H1 (cell line): ENCODE measurements around the gene LIG1. TPM values are rescaled to one million over a fixed set of nuclear protein-coding genes. Genes with fewer than 3 reads are reported as not detected.

Experiments used
- CHD7 ChIP-seq: fragments of 300-600 bp; sonication (generic); IDR thresholded peaks from 2 replicates; pipeline ENCODE4 v1.7.1; 2012; ENCODE audit warnings: low read length, moderate library complexity, mild to moderate bottlenecking, inconsistent platforms; ENCODE audit not compliant: insufficient replicate concordance
- E2F6 ChIP-seq: IDR thresholded peaks from 2 replicates; pipeline ENCODE4 v1.6.1; 2012; ENCODE audit warnings: inconsistent platforms
- FOSL1 ChIP-seq: IDR thresholded peaks from 2 replicates; pipeline ENCODE4 v1.6.1; 2011; ENCODE audit warnings: mild to moderate bottlenecking, low read depth, low read length, moderate library complexity; ENCODE audit not compliant: insufficient read depth
- GABPA ChIP-seq: IDR thresholded peaks from 2 replicates; pipeline ENCODE4 v1.6.1; 2011; ENCODE audit warnings: mild to moderate bottlenecking, low read length, moderate library complexity, borderline replicate concordance; ENCODE audit not compliant: insufficient read depth
- GTF2F1 ChIP-seq: IDR thresholded peaks from 2 replicates; pipeline ENCODE4 v1.6.1; 2012; ENCODE audit warnings: low read depth, low read length, improper control_type of control experiment, borderline replicate concordance
- HDAC2 ChIP-seq, 2 experiments: fragments of 300-600 bp in 1 of 2; sonication (generic) in 1 of 2; IDR thresholded peaks; 2 replicates each; pipeline ENCODE4 v1.6.1; 2011 to 2012; ENCODE audit warnings: low read depth in 2 of 2, low read length in 2 of 2, mild to moderate bottlenecking in 2 of 2, moderate library complexity in 2 of 2, borderline replicate concordance in 1 of 2, inconsistent platforms in 1 of 2
- MAX ChIP-seq: IDR thresholded peaks from 2 replicates; pipeline ENCODE4 v1.6.1; 2012; ENCODE audit warnings: inconsistent platforms
- TCF12 ChIP-seq: IDR thresholded peaks from 2 replicates; pipeline ENCODE4 v1.6.1; 2011; ENCODE audit warnings: low read depth, mild to moderate bottlenecking, low read length
- polyA plus RNA-seq, 7 experiments: library from polyadenylated mRNA; depleted of rRNA in 3 of 7; stranded (reverse) in 5 of 7; unstranded in 2 of 7; fragments of >200 nt in 5 of 7; fragments of 200-250 nt in 2 of 7; gene quantifications; 1 replicate in 5 of 7; 2 replicates in 1 of 7; 4 replicates in 1 of 7; pipeline versions ENCODE4 v1.2.1 to v1.2.3, GENCODE V29; 2011 to 2013; ENCODE audit warnings: missing spikeins in 2 of 7, mixed read lengths in 2 of 7
- total RNA-seq: library from RNA; stranded (reverse); fragmentation: NEBNext Ultra II Directional; extraction: Animal tissue kit (Norgen Biotek cat#: 25700); gene quantifications from 2 replicates; pipeline ENCODE4 v1.2.1, GENCODE V29; 2021

The LIG1 gene
- total and polyA plus RNA-seq, 2 of the 8 experiments (the other 6 are each of a cell fraction or from before 2014, with no cell fraction given), result 67.6 to 113 TPM

- TF ChIP-seq CHD7, result no peak
- TF ChIP-seq HDAC2 (IDR thresholded peaks at IDR 0.05; ENCODE audit: borderline replicate concordance in 1 of 2, low read depth in 2 of 2, low read length in 2 of 2), result peak in 1 of 2 experiments; percentile 54; a peak in 2 of 4 replicates
- no peak for TF ChIP-seq GTF2F1
- no peak for TF ChIP-seq GABPA
- TF ChIP-seq FOSL1, result no peak
- TF ChIP-seq MAX, result peak; percentile 55; the same call in 1 of the 2 replicates
- TF ChIP-seq E2F6, result peak; percentile 61; the same call in 1 of the 2 replicates
- no peak for TF ChIP-seq TCF12
These were observed at the start of gene LIG1, which contains the start of gene ZSWIM9 (continued) for GRCh38 chr19:48169939-48170803.
